H54 (cell line): Measurements from ENCODE around the gene CBL.
"Not testable (repeated sequence)": the region's sequence is repeated elsewhere in the genome, so short reads cannot be mapped to it uniquely, and the experiment has no call there.

Source experiments
- DNase-seq: peaks from one replicate; pipeline ENCODE4 v3.0.0; 2011; ENCODE audit warnings: low spot score, mixed read lengths; ENCODE audit not compliant: insufficient read length
- FAIRE-seq: peaks from 3 replicates; lab custom pipeline; 2011; peaks lifted over from hg19 to GRCh38; lab: Jason Lieb, UNC
- POLR2A ChIP-seq: IDR thresholded peaks from 2 replicates; pipeline ENCODE4 v1.6.1; 2011; ENCODE audit warnings: low read depth, mild to moderate bottlenecking, low read length

The CBL gene

DNA sequence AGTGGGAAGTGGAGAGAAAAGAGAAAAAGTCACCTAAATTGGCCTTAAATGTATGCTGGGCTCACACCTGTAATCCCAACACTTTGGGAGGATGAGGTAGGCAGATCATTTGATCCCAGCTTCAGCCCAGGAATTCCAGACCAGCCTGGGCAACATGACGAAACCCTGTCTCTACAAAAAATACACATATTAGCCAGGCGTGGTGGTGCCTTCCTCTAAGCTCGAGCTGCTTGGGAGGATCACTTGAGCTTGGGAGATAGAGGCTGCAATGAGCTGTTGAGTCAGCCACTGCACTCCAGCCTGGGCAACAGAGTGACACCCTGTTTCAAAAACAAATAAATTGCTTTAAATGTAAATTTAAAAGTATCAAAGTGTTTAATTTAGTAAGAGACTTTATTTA lies 3.9 kb downstream of the CBL start:
- no peak for FAIRE-seq
- no peak for DNase-seq
- TF ChIP-seq POLR2A, result no peak

DNA sequence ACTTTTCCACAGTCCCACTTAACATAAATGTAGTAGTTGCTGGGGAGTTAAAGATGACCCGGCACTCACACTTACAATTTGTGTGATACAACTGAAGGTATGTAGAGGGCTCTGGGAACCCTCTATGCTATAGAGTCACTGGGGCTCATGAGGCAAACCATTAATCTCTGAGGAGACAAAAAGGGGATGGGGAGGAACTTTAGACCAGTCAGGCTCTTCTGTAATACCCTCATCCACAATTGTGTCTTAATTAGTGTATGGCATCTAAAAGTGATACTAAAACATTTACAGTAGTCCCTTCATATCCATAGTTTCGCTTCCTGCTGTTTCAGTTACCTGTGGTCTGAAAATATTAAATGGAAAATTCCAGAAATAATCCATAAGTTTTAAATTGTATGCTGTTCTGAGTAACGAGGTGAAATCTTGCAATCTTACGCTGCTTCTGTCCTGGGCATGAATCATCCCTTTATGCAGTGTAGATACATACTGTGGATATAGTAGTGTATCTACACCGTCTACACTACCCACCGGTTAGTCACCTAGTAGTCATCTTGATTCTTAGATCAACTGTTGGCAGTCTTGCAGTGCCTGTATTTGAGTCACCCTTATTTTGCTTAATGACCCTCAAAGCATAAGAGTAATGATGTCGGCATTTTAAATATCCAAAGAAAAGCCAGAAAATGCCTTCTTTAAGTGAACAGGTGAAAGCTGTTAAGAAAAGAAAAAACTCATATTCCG lies 12.2 kb downstream of the CBL start:
- DNase-seq, result peak; percentile 56
- FAIRE-seq, result peak; percentile 98
- TF ChIP-seq POLR2A, result no peak

DNA sequence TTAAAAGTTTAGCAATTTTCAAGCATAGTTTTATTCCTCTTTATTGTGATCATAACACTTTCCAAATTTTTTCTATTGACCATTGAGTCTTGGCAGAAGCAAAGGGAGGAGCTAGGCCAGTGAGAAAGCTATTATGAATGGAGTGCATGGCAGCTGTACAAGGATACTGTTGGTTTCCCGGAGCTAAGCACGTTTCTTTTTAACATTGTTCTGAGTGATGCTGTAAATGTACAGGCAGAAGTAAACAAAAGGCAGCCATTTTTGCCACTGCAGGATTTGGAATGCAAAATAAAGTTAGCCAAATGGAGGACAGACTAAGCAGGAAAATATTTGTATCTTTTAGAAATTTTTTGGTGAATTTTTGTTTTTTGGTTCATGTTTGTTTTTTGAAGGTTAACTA lies 16.2 kb downstream of the CBL start:
- TF ChIP-seq POLR2A, result no peak
- FAIRE-seq, result no peak
- DNase-seq, result no peak

DNA sequence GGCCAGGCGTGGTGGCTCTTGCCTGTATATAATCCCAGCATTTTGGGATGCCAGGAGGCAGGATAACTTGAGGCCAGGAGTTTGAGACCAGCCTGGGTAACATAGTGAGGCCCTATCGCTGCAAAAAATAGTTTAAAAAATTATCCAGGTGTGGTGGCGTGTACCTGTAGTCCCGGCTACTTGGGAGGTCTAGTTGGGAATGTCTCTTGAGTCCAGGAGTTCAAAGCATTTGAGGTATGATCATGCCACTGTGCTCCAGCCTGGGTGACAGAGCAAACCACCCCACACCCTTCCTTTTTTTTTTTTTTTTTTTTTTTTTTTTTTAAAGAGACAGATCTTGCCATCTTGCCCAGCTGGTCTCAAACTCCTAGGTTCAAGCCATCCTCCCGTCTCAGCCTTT lies 16.8 kb downstream of the CBL start:
- no peak for FAIRE-seq

DNA sequence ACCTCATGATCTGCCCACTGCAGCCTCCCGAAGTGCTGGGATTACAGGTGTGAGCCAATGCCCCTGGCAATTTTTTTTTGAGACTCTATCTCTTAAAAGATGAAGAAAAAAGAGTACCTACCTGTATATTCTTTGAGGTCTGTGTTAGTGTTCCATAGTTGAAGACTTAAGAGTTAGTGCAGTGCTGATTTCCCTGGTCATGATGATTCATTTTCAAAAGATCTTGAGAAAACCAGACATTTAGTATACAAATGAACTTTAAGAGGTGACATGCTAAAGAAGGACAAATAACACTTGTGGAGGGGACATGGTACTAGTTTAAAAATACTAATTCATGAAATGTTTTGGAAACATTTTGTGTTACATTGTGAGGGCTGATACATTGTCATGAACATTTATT lies 17.7 kb downstream of the CBL start:
- no peak for FAIRE-seq
- TF ChIP-seq POLR2A, result no peak
- no peak for DNase-seq

More for the DNA sequence above, 16.8 kb downstream of the CBL start:
- no peak for DNase-seq
- TF ChIP-seq POLR2A, result no peak

DNA sequence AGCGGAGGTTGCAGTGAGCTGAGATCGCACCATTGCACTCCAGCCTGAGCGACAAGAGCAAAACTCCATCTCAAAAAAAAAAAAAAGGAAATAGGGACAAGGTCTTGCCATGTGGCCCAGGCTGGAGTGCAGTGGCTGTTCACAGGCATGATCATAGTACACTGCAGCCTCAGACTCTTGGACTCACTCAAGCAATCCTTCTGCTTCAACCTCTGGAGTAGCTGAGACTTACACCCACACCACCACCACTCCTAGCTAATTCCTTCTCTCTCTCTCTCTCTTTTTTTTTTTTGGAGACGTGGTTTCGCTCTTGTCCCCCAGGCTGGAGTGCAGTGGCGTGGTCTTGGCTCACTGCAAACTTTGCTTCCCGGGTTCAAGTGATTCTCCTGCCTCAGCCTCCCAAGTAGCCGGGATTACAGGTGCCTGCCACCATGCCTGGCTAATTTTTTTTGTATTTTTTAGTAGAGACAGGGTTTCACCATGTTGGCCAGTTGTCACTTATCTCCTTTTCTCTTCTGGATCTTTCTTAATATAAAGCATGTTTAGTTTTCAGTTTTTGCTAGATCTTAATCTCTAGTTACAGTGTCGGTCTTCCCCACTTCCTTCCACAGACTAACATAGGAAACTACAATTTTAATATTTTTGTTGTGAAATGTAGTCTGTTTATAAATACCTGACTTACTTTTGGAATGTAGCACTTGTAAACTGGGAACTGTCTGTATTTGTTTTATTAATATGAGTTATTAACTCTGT lies 22.6 kb downstream of the CBL start:
- DNase-seq, FAIRE-seq: not testable (repeated sequence)

DNA sequence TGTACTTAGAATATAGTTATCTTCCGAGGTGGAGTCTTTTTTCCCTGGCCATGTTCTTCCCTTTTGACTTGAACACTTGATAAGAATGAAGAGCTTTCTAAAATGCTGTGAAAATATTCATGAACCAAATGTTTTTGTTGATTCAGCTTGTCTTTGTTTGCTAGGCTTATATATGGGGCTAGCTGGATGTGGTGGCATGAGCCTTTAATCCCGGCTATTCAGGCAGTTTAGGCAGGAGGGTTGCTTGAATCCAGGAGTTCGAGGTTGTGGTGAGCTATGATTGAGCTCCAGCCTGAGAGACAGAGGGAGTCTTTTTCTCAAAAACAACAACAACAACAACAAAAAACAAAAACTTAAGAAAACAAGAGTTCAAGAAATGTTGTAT lies 23.1 kb downstream of the CBL start:
- no peak for TF ChIP-seq POLR2A
- FAIRE-seq (no peak), DNase-seq (no peak)

DNA sequence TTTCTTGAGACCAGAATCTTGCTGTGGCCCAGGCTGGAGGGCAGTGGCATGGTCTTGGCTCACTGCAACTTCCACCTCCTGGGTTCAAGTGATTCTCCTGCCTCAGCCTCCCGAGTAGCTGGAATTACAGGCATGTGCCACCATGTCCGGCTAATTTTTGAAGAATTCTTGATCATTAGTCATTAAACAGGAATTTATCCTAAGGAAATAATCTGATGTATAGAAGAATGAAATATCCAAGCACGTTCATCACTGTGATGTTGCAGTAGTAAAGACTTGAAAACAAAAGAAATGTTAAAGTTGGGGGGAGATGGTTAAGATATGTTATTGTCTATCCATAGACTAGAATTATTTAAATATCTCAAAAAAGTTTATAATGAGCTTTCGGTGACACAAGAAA lies 23.6 kb downstream of the CBL start:
- no peak for DNase-seq
- FAIRE-seq, result no peak
- no peak for TF ChIP-seq POLR2A

DNA sequence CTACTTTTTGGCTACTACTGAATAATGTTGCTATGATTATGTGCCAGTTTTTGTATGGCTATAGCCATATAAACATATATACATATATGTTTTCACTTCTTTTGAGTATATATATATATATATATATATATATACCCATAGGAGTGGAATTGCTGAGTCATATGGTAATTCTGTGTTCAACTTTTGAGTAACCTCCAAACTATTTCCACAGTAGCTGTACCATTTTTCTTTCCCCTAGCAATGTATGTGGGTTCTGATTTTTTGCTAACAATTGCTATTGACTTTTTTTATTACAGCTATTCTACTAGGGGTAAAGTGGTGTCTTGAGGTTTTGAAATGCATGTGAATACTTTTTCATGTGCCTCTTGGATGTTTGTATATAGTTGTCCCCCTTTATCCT lies 30.4 kb downstream of the CBL start:
- no peak for FAIRE-seq
- DNase-seq, result no peak
- TF ChIP-seq POLR2A, result no peak

DNA sequence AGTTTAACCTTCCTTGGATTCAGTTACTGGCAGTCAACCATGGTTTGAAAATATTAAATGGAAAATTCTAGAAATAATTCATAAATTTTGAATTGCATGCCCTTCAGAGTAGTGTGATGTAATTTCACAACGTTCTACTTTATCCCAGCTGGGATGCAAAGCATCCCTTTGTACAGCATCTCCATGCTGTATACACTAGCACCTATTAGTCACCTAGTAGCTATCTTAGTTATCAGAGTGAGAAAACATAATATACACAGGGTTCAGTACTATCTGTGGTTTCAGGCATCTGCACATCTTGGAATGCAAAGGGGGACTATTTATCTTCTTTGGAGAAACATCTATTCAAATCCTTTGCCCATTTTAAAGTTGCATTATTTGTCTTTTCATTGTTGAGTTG lies 30.8 kb downstream of the CBL start:
- TF ChIP-seq POLR2A, result no peak
- FAIRE-seq (no peak), DNase-seq (no peak)

DNA sequence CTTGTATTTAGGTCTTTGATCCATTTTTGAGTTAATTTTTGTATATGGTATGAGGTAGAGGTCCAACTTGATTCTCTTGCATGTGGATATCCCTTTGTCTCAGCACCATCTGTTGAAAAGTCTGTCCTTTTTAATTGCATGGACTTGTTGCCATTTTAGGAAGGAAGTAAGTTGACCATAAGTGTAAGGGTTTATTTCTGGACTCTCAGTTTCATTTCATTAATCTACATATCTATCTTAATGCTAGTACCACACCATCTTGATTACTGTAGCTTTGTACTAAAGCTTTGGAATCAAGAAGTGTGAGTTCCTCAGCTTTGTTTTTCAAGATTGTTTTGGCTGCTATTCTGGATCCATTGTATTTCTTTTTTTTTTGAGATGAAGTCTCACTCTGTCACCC lies 31.4 kb downstream of the CBL start:
- DNase-seq (no peak), FAIRE-seq (no peak)
- no peak for TF ChIP-seq POLR2A

DNA sequence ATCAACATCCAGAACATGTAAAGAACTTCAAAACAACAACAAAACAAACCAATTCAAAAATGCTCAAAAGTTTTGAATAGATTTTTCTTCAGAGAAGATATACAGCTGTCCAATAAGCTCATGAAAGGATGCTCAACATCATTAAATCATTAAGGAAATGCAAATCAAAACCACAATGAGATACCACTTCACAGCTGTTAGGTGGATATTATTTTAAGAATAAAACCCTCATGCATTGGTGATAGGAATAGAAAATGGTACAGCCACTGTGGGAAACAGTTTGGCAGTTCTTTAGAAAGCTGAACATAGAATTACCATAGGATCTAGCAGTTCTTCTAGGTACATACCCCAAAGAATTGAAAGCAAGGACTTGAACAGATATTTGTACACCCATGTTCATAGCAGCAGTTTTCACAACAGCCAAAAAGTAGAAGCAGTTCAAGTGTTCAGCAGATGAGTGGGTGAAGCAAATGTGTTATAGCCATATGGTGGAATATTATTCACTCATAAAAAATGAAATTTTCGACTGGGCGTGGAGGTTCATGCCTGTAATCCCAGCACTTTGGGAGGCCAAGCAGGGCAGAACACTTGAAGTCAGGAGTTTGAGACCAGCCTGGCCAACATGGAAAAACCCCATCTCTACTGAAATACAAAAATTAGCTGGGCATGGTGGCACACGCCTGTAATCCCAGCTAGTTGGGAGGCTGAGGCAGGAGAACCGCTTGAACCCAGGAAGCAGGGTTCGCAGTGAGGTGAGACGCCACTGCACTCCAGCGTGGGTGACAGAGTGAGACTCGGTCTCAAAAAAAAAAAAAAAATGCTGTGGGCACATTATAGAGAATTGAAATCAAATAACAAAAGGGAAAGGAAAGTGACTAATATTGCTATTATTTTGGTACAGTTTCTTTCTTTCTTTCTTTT lies 42.9 kb downstream of the CBL start:
- no peak for TF ChIP-seq POLR2A
- no peak for FAIRE-seq

DNA sequence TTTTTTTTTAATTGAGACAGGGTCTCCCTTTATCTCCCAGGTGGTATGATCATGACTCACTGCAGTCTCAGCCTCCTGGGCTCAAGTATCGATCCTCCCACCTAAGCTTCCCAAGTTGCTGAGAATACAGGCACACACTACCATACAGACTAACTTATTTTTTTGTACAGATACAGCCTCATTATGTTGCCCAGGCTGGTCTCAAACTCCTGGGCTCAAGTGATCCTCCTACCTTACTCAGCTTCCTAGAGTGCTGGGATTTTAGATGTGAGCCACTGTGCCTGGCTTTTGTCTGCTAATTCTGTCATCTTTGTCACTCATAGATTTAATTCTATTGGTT lies 43.5 kb downstream of the CBL start:
- FAIRE-seq, result no peak
- no peak for DNase-seq
- no peak for TF ChIP-seq POLR2A

More for the DNA sequence above, 42.9 kb downstream of the CBL start:
- no peak for DNase-seq

DNA sequence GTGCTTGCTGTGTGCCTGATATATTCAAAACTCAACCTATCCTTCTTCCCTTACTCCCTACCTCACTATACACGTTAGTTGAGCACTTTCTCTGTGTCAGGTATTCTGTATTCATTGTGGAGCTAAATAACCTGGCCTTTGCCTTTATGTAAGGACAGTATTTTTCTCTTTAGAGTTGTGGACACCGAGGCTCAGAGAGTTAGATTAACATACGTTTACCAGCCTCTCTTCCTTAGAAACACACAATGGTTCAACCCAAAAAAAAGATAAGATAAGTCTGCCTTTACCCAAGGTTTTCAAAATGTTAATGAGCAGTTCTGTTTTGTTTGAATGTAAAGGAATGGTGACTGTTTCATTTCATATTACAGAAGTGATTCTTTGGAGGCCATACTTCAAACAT lies 45.0 kb downstream of the CBL start:
- TF ChIP-seq POLR2A, result no peak
- FAIRE-seq, result no peak
- no peak for DNase-seq
